ENCODE data around the gene ECSIT. TPM values are rescaled to one million over a fixed set of nuclear protein-coding genes. Genes with fewer than 3 reads are reported as not detected.
"Not testable (repeated sequence)": the region's sequence is repeated elsewhere in the genome, so short reads cannot be mapped to it uniquely, and the experiment has no call there.

ECSIT gene, protein sequence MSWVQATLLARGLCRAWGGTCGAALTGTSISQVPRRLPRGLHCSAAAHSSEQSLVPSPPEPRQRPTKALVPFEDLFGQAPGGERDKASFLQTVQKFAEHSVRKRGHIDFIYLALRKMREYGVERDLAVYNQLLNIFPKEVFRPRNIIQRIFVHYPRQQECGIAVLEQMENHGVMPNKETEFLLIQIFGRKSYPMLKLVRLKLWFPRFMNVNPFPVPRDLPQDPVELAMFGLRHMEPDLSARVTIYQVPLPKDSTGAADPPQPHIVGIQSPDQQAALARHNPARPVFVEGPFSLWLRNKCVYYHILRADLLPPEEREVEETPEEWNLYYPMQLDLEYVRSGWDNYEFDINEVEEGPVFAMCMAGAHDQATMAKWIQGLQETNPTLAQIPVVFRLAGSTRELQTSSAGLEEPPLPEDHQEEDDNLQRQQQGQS
- 10 to 100 TPM; 17.5 to 24.9 (median 19.9) TPM for total RNA-seq (2021; fragmentation: NEBNext Ultra II Directional; extraction: Animal tissue kit (Norgen Biotek cat#: 25700))
- long read RNA-seq, transcript ECSIT-202 (8 exons, 1,700 nt), result major isoform, 18 of 28 reads
- long read RNA-seq, partial matches to known transcripts, result 3 of 28 reads
- long read RNA-seq, other reads (novel, unspliced or antisense), result 6 of 28 reads

DNA sequence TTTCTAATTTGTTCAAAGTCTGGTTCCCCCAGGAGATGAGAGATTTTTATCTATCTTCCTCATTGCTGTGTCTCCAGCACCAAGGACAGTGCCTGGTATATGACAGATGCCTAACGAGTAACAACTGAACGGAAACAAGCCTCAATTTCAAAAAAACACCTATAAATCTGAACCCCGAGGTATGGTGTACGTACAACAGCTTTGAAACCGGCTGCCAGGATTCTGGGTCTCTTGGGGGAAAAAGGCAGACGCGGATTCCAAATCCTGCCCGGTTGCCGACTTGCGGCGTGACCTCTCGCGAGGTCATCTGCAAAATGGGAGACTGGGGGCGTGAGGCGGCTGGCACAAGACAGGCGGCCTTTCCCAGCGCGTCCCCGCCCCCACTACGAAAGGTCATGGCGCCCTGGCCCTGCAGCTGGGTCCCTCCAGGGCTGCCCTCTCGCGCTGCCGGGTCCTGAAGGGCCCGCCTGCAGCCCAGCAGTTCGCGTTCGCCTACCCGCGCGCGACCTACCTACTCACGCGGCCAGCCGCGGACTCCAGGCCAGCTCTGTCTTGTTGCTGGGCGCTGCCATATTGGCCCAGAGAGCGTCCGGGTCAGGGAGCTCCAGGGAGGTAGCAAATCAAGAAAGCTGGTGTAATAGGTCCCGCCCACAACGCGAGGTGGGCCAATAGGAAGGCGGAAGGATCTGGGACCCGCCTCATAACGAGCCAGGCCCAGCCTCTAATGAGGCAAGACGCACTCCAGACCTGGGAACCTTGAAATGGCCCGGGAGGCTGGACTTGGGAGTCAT lies at the start of gene ECSIT:
Gene ECSIT, minus strand, starts transcription at position 584 of the 791 bp plus-strand sequence. CDS start 9,964 bp downstream, outside the sequence.
- Mint-ChIP-seq H3K9me3 (no peaks in the 10 kb centered on the region), H3K36me3 (ENCODE audit: low read depth) (no peaks in the 10 kb centered on the region; the same call in 1 of the 2 replicates), H3K4me3 (peak within 1 kb of the TSS; percentile 99), H3K4me1 (ENCODE audit: low read depth) (peaks cover 30% of the 10 kb centered on the region), H3K27ac (peak within 1 kb of the TSS; percentile 88), H3K27me3 (ENCODE audit: insufficient read depth) (no peaks in the 10 kb centered on the region)
- TF ChIP-seq, protein P1, sequence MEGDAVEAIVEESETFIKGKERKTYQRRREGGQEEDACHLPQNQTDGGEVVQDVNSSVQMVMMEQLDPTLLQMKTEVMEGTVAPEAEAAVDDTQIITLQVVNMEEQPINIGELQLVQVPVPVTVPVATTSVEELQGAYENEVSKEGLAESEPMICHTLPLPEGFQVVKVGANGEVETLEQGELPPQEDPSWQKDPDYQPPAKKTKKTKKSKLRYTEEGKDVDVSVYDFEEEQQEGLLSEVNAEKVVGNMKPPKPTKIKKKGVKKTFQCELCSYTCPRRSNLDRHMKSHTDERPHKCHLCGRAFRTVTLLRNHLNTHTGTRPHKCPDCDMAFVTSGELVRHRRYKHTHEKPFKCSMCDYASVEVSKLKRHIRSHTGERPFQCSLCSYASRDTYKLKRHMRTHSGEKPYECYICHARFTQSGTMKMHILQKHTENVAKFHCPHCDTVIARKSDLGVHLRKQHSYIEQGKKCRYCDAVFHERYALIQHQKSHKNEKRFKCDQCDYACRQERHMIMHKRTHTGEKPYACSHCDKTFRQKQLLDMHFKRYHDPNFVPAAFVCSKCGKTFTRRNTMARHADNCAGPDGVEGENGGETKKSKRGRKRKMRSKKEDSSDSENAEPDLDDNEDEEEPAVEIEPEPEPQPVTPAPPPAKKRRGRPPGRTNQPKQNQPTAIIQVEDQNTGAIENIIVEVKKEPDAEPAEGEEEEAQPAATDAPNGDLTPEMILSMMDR (IDR thresholded peaks at IDR 0.05), result no peak
- peak; percentile 99 for DNase-seq

DNA sequence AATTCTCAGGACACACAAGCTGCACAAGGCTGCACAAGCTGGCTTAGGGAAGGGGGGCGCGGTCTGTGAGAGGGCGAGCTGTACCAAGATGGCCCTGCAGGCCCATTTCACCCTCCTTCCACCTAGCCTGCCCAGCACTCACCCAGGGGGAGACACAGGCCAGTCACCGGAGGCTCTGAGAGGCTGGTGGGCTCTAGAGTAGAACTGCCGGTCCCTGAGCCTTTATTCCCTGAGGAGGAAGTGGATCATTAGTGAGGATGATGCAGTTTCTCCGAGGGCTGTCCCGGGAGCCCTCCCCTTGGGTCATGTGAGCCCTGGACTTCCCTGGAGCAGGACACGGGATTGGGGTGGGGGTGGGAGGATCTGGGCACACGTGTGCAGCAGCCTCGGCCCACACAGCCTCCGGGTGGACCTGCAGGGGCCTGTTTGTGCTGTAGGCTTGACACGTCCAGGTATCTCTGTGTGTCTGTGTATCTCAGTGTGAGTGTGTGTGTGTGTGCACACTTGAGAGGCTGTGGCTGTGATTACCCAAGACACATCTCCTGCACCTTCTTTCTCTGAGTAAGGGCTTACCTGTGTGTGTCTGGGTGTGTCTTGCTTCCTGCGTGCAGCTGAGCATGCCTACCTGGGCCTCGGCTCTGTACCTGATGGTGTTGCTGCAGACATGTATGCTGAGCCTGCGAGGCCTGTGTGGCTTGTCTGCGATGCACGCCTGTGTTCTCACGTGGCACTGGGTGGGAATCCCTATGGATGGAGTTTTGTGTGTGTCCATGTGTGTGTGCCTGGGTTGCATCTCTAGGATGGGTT lies 48.7 kb upstream of the ECSIT start, which contains the start of gene ACP5:
Gene ACP5, minus strand, starts transcription at position 195 of the 807 bp plus-strand sequence. CDS start 328 bp downstream, outside the sequence.
- DNase-seq, result no peak
- H3K4me3 Mint-ChIP-seq, result no peak within 1 kb of the TSS
- no peaks in the 10 kb centered on the region for H3K9me3 Mint-ChIP-seq
- H3K27ac Mint-ChIP-seq, result no peak within 1 kb of the TSS
- peaks cover 6% of the 10 kb centered on the region for H3K27me3 Mint-ChIP-seq (ENCODE audit: insufficient read depth)
- no peaks in the 10 kb centered on the region for H3K36me3 Mint-ChIP-seq (ENCODE audit: low read depth)
- peaks cover 14% of the 10 kb centered on the region for H3K4me1 Mint-ChIP-seq (ENCODE audit: low read depth)
- TF ChIP-seq, protein P1 (IDR thresholded peaks at IDR 0.05), result no peak

DNA sequence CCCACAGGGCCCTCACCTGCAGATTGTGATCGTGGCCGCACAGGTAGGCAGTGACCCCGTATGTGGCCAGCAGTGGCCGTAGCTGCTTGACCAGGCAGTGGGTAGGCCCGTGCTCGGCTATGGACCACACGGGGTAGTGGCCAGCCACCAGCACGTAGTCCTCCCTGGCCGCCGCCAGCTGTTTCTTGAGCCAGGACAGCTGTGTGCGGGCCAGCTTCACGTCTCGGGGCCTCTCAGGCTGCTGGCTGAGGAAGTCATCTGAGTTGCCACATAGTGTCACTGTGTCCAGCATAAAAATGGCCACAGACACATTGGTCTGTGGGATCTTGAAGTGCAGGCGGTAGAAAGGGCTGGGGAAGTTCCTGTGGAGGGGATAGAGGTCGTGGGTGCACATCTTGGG lies 47.3 kb upstream of the ECSIT start:
- Mint-ChIP-seq H3K27me3 (ENCODE audit: insufficient read depth) (peaks cover 6% of the 10 kb centered on the region), H3K9me3 (no peaks in the 10 kb centered on the region), H3K4me3 (no peak overlapping the region), H3K27ac (no peak overlapping the region), H3K4me1 (ENCODE audit: low read depth) (peaks cover 5% of the 10 kb centered on the region), H3K36me3 (ENCODE audit: low read depth) (no peaks in the 10 kb centered on the region)
- no peak for DNase-seq
- TF ChIP-seq, protein P1 (IDR thresholded peaks at IDR 0.05), result no peak

DNA sequence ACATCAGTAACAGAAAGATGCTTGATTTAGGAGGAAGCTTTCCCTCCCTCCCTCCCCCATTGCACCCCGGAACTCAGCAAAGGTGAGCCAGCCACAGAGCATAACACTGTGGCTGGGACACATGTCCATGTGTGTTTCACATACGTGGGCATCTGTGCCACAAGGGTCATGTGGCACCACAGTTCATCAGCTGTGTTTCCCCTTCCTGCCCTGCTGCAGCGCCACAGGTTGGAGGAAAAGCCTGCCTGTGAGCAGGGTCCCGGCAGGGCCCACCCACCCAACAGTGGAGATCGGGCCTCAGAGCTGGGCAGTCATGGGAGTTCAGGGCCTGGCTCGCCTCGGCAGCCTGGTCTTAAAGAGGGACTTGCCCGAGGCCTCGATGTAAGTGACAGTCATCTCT lies 45.8 kb upstream of the ECSIT start:
- peaks cover 3% of the 10 kb centered on the region for H3K27me3 Mint-ChIP-seq (ENCODE audit: insufficient read depth)
- no peak for DNase-seq
- H3K9me3 Mint-ChIP-seq, result no peaks in the 10 kb centered on the region
- no peak overlapping the region for H3K4me3 Mint-ChIP-seq
- TF ChIP-seq, protein P1 (IDR thresholded peaks at IDR 0.05), result no peak
- H3K27ac Mint-ChIP-seq, result no peak overlapping the region
- H3K36me3 Mint-ChIP-seq (ENCODE audit: low read depth), result no peaks in the 10 kb centered on the region
- no peaks in the 10 kb centered on the region for H3K4me1 Mint-ChIP-seq (ENCODE audit: low read depth)

DNA sequence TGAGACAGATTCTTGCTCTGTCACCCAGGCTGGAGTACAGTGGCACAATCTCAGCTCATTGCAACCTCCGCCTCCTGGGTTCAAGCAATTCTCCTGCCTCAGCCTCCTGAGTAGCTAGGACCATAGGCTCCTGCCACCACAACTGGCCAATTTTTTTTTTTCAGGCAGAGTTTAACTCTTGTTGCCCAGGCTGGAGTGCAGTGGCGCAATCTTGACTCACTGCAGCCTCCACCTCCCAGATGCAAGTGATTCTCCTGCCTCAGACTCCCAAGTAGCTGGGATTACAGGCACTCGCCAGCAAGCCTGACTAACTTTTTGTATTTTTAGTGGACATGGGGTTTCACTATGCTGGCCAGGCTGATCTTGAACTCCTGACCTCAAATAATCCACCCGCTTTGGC lies 44.8 kb upstream of the ECSIT start:
- not testable (repeated sequence) for H3K4me3 Mint-ChIP-seq; H3K36me3 Mint-ChIP-seq (ENCODE audit: low read depth); H3K9me3 Mint-ChIP-seq; H3K4me1 Mint-ChIP-seq (ENCODE audit: low read depth); DNase-seq; H3K27ac Mint-ChIP-seq; H3K27me3 Mint-ChIP-seq (ENCODE audit: insufficient read depth)

DNA sequence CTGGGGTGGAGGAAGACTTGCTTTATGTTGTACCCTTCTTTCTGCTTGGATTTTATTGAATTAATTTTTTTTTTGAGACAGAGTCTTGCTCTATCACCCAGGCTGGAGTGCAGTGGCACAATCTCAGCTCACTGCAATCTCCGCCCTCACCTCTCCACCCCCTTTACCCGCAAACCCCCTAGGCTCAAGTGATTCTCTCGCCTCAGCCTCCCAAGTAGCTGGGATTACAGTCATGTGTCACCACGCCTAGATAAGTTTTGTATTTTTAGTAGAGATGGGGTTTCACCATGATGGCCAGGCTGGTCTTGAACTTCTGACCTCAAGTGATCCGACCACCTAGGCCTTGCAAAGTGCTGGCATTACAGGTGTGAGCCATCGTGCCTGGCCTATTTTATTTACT lies 44.4 kb upstream of the ECSIT start:
- H3K4me3 Mint-ChIP-seq; H3K27ac Mint-ChIP-seq; H3K9me3 Mint-ChIP-seq; DNase-seq; H3K4me1 Mint-ChIP-seq (ENCODE audit: low read depth); H3K36me3 Mint-ChIP-seq (ENCODE audit: low read depth); H3K27me3 Mint-ChIP-seq (ENCODE audit: insufficient read depth): not testable (repeated sequence)

Measured in HFFc6 (cell line).